Natural killer cell (primary cell): ENCODE measurements around the gene FARP1. TPM values are rescaled to one million over a fixed set of nuclear protein-coding genes. Genes with fewer than 3 reads are reported as not detected.
A peak's percentile ranks its signal among the peaks of the same experiment; 100 is the strongest.

Source experiments
- ATAC-seq, 3 donors: fragments of 150-1000 bp in 2 of 3; fragments of 200-7000 bp in 1 of 3; cut with Tn5 transposase; 1 replicate in 1 of 3; 2 replicates in 2 of 3; pipeline ENCODE4 v1.10.0; 2021; ENCODE audit warnings: mild to moderate bottlenecking in 2 of 3, moderate library complexity in 2 of 3
- DNase-seq, 2 donors: peaks; one replicate each; pipeline versions ENCODE4 v3.0.0 to v3.0.0-alpha.2; 2013 to 2021; ENCODE audit warnings: mixed read lengths in 1 of 2
- H3K27ac ChIP-seq: one replicate; pipeline ENCODE4 v1.5.1; 2013; ENCODE audit warnings: mild to moderate bottlenecking, low read length
- H3K27me3 ChIP-seq: one replicate; pipeline ENCODE4 v1.6.1; 2013; ENCODE audit warnings: low read length; ENCODE audit not compliant: control insufficient read depth, insufficient read depth
- H3K36me3 ChIP-seq: one replicate; pipeline ENCODE4 v1.6.1; 2013; ENCODE audit warnings: low read length; ENCODE audit not compliant: control insufficient read depth, insufficient read depth
- H3K4me1 ChIP-seq: one replicate; pipeline ENCODE4 v1.6.1; 2013; ENCODE audit warnings: low read length; ENCODE audit not compliant: control insufficient read depth, insufficient read depth
- H3K4me3 ChIP-seq: one replicate; pipeline ENCODE4 v1.5.1; 2013; ENCODE audit warnings: low read length
- H3K9me3 ChIP-seq: one replicate; pipeline ENCODE4 v1.6.1; 2013; ENCODE audit warnings: low read length; ENCODE audit not compliant: control insufficient read depth, insufficient read depth
- H3K27ac Mint-ChIP-seq, 2 donors: one replicate each; pipeline ENCODE4 v1.8.0; 2022; ENCODE audit warnings: mild to moderate bottlenecking in 2 of 2, mixed read lengths in 2 of 2, moderate library complexity in 1 of 2
- H3K27me3 Mint-ChIP-seq, 2 donors: one replicate each; pipeline ENCODE4 v1.8.0; 2022; ENCODE audit warnings: low read depth in 2 of 2, mixed read lengths in 2 of 2
- H3K36me3 Mint-ChIP-seq: one replicate; pipeline ENCODE4 v1.8.0; 2022; ENCODE audit warnings: mixed read lengths
- H3K4me1 Mint-ChIP-seq, 2 donors: one replicate each; pipeline ENCODE4 v1.8.0; 2022; ENCODE audit warnings: mixed read lengths in 2 of 2
- H3K4me3 Mint-ChIP-seq: one replicate; pipeline ENCODE4 v1.8.0; 2022; ENCODE audit warnings: mild to moderate bottlenecking, moderate library complexity, mixed read lengths
- H3K9me3 Mint-ChIP-seq, 2 donors: one replicate each; pipeline ENCODE4 v1.8.0; 2022; ENCODE audit warnings: mixed read lengths in 2 of 2
- CTCF ChIP-seq: fragments of 200-600 bp; IDR thresholded peaks from one replicate; pipeline ENCODE4 v1.8.0; 2022; ENCODE audit warnings: antibody characterized with exemption
- WGBS: methylation state at CpG from one replicate; pipeline ENCODE4 v1.1.7; 2013; ENCODE audit warnings: missing lambda C conversion rate; ENCODE audit not compliant: insufficient coverage; 5-methylcytosine and 5-hydroxymethylcytosine counted together
- intact Hi-C: fragments of 100-400 bp; cut with micrococcal nuclease; formaldehyde crosslinking; loops from one replicate; pipeline ENCODE4 v1.14.2; 2022
- total RNA-seq, 4 donors: library from RNA; stranded (reverse); fragments of 120-200 nt in 1 of 4; gene quantifications; one replicate each; pipeline versions ENCODE4 v1.2.3 to v1.2.4, GENCODE V29; 2013 to 2022

The FARP1 gene
- total RNA-seq, 3 donors from 2014 or later (not counting 1 experiment from before 2014, with no cell fraction given), result 0.71 to 1.2 (median 1.1) TPM

GRCh38 chr13:98479496-98480003 is 336.7 kb downstream of the FARP1 start:
- no peak overlapping the region for H3K4me3 Mint-ChIP-seq
- no peaks in the 10 kb centered on the region for H3K27me3 ChIP-seq
- peaks cover 2% of the 10 kb centered on the region for H3K36me3 ChIP-seq
- intact Hi-C loops, result no loop called here
- H3K27me3 Mint-ChIP-seq, result no peaks in the 10 kb centered on the region
- no peak overlapping the region for H3K27ac ChIP-seq
- DNase-seq, result no peak
- no peak overlapping the region for H3K27ac Mint-ChIP-seq
- H3K4me3 ChIP-seq, result no peak overlapping the region
- H3K4me1 Mint-ChIP-seq, result peaks cover 52 to 57% of the 10 kb centered on the region in 2 donors
- no peaks in the 10 kb centered on the region for H3K9me3 ChIP-seq
- no peak for TF ChIP-seq CTCF
- ATAC-seq, result no peak
- 93% methylated on average over 5 of the region's 8 CpGs for WGBS
- H3K36me3 Mint-ChIP-seq, result no peaks in the 10 kb centered on the region
- peaks cover 45% of the 10 kb centered on the region for H3K4me1 ChIP-seq
- H3K9me3 Mint-ChIP-seq, result no peaks in the 10 kb centered on the region

- H3K4me1 Mint-ChIP-seq, result peaks cover 61 to 68% of the 10 kb centered on the region in 2 donors
- H3K4me3 ChIP-seq, result no peak overlapping the region
- H3K27ac ChIP-seq, result no peak overlapping the region
- intact Hi-C loops, result no loop called here
- no peaks in the 10 kb centered on the region for H3K9me3 ChIP-seq
- 81% methylated on average over 15 of the region's 15 CpGs for WGBS
- H3K4me3 Mint-ChIP-seq, result no peak overlapping the region
- no peaks in the 10 kb centered on the region for H3K27me3 ChIP-seq
- no peak for ATAC-seq
- no peaks in the 10 kb centered on the region for H3K9me3 Mint-ChIP-seq
- peak in 1 of 2 donors; percentile 32 for DNase-seq
- no peak overlapping the region for H3K27ac Mint-ChIP-seq
- no peaks in the 10 kb centered on the region for H3K27me3 Mint-ChIP-seq
- no peak for TF ChIP-seq CTCF
- H3K36me3 ChIP-seq, result no peaks in the 10 kb centered on the region
- H3K4me1 ChIP-seq, result peaks cover 53% of the 10 kb centered on the region
- no peaks in the 10 kb centered on the region for H3K36me3 Mint-ChIP-seq
These were observed 338.3 kb downstream of the FARP1 start for GRCh38 chr13:98480915-98481877.

GRCh38 chr13:98482476-98483444 is 339.9 kb downstream of the FARP1 start:
- H3K36me3 Mint-ChIP-seq, result no peaks in the 10 kb centered on the region
- WGBS, result 88% methylated on average over 28 of the region's 28 CpGs
- H3K27me3 Mint-ChIP-seq, result no peaks in the 10 kb centered on the region
- H3K9me3 Mint-ChIP-seq, result no peaks in the 10 kb centered on the region
- H3K4me1 ChIP-seq, result peaks cover 42% of the 10 kb centered on the region
- H3K27me3 ChIP-seq, result no peaks in the 10 kb centered on the region
- peak in 1 of 2 donors; percentile 38 for DNase-seq
- H3K27ac Mint-ChIP-seq, result no peak overlapping the region
- no peak for TF ChIP-seq CTCF
- H3K9me3 ChIP-seq, result no peaks in the 10 kb centered on the region
- H3K27ac ChIP-seq, result no peak overlapping the region
- no peak for ATAC-seq
- no peak overlapping the region for H3K4me3 ChIP-seq
- intact Hi-C loops, result no loop called here
- H3K4me3 Mint-ChIP-seq, result no peak overlapping the region
- H3K36me3 ChIP-seq, result no peaks in the 10 kb centered on the region
- peaks cover 46 to 59% of the 10 kb centered on the region in 2 donors for H3K4me1 Mint-ChIP-seq
